ENCODE data around the gene TAS2R30. TPM values are rescaled to one million over a fixed set of nuclear protein-coding genes. Genes with fewer than 3 reads are reported as not detected.
A peak's percentile ranks its signal among the peaks of the same experiment; 100 is the strongest.

The TAS2R30 gene
- total RNA-seq, 1 experiment from 2014 or later, result 1.4 TPM

GRCh38 chr12:11166300-11166699 is 31.9 kb upstream of the TAS2R30 start (continued):
- TF ChIP-seq ZNF281 (CRISPR knock-in tag; IDR thresholded peaks at IDR 0.05) (no peak), NR1H2 (CRISPR knock-in tag; IDR thresholded peaks at IDR 0.05) (no peak), SMAD4 (CRISPR knock-in tag; IDR thresholded peaks at IDR 0.05) (no peak), ZNF232 (CRISPR knock-in tag; IDR thresholded peaks at IDR 0.05) (no peak), STAT6 (CRISPR knock-in tag; conservative IDR thresholded peaks at IDR 0.05; ENCODE audit: low read depth) (no peak)
- TF ChIP-seq, protein P1, sequence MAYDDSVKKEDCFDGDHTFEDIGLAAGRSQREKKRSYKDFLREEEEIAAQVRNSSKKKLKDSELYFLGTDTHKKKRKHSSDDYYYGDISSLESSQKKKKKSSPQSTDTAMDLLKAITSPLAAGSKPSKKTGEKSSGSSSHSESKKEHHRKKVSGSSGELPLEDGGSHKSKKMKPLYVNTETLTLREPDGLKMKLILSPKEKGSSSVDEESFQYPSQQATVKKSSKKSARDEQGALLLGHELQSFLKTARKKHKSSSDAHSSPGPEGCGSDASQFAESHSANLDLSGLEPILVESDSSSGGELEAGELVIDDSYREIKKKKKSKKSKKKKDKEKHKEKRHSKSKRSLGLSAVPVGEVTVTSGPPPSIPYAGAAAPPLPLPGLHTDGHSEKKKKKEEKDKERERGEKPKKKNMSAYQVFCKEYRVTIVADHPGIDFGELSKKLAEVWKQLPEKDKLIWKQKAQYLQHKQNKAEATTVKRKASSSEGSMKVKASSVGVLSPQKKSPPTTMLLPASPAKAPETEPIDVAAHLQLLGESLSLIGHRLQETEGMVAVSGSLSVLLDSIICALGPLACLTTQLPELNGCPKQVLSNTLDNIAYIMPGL (CRISPR knock-in tag; IDR thresholded peaks at IDR 0.05), result no peak

DNA sequence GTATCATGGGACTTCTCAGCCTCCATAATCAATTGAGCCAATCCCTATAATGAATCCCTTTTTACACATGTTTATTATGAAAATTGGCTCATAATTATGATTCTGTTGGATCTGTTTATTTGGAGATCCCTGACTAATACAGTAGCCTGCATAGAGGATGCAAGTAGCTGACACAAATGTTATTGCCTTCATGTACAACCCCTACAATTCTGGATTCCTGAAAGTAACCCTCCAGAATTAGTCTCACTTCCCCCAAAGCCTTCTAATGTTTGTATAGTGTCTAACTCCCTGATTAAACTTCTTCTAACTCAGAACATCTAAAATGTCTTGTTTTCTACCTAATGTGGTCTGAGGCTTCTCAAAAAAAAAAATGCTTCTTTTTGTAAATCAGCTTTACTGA is 29.9 kb upstream of the TAS2R30 start:
- CTCF ChIA-PET, result no interaction called here
- POLR2A ChIA-PET, result no interaction called here
- Mint-ChIP-seq H3K4me1 (peaks cover 36% of the 10 kb centered on the region), H3K9me3 (no peaks in the 10 kb centered on the region), H3K36me3 (peaks cover 31% of the 10 kb centered on the region), H3K27me3 (ENCODE audit: low read depth) (no peaks in the 10 kb centered on the region), H3K27ac (no peak overlapping the region), H3K4me3 (no peak overlapping the region)
- no peak for ATAC-seq
- no peak for DNase-seq (ENCODE audit: low spot score)
- no peak for TF ChIP-seq ZNF219 (CRISPR knock-in tag; IDR thresholded peaks at IDR 0.05; ENCODE audit: borderline replicate concordance)
- no peak for TF ChIP-seq SOX15 (CRISPR knock-in tag; IDR thresholded peaks at IDR 0.05)
- TF ChIP-seq ZNF263 (CRISPR knock-in tag; IDR thresholded peaks at IDR 0.05; ENCODE audit: low read depth), result no peak
- TF ChIP-seq, protein P2, sequence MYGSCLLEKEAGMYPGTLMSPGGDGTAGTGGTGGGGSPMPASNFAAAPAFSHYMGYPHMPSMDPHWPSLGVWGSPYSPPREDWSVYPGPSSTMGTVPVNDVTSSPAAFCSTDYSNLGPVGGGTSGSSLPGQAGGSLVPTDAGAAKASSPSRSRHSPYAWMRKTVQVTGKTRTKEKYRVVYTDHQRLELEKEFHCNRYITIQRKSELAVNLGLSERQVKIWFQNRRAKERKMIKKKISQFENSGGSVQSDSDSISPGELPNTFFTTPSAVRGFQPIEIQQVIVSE (CRISPR knock-in tag; IDR thresholded peaks at IDR 0.05; ENCODE audit: borderline replicate concordance), result no peak
- TF ChIP-seq JUN (CRISPR knock-in tag; IDR thresholded peaks at IDR 0.05), result no peak
- TF ChIP-seq GRHL2 (CRISPR knock-in tag; IDR thresholded peaks at IDR 0.05; ENCODE audit: insufficient replicate concordance, severe bottlenecking), result no peak
- TF ChIP-seq, protein P3, sequence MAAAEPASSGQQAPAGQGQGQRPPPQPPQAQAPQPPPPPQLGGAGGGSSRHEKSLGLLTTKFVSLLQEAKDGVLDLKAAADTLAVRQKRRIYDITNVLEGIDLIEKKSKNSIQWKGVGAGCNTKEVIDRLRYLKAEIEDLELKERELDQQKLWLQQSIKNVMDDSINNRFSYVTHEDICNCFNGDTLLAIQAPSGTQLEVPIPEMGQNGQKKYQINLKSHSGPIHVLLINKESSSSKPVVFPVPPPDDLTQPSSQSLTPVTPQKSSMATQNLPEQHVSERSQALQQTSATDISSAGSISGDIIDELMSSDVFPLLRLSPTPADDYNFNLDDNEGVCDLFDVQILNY (CRISPR knock-in tag; IDR thresholded peaks at IDR 0.05), result no peak

DNA sequence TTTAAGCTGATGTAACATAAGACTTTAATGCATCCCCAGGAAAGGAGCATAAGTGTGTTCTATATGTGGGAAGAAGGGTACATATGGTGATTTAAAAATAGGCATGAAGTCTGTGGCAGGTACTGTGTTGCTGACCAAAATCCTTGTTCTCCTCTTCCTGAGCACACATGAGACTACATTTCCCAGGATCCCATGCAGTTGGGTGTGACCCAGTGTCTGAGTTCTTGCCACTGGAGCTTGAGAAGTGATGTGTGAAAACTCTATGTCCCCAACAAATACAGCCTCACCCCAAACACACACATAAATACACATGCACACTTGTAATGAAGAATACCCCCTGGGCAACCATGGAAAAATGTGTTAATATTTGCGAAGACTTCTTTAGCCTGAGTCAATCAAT is 28.1 kb upstream of the TAS2R30 start:
- Mint-ChIP-seq H3K9me3 (no peaks in the 10 kb centered on the region), H3K36me3 (peaks cover 23% of the 10 kb centered on the region), H3K27me3 (ENCODE audit: low read depth) (no peaks in the 10 kb centered on the region), H3K4me3 (no peak overlapping the region), H3K27ac (no peak overlapping the region), H3K4me1 (peaks cover 28% of the 10 kb centered on the region)
- DNase-seq (ENCODE audit: low spot score) (no peak), ATAC-seq (peak; percentile 41)
- CTCF ChIA-PET, result no interaction called here
- POLR2A ChIA-PET, result interaction anchor here (1.1 kb wide), 1 partner anchor 8 kb away, joined by 3 read pairs; the partner anchor contains the start of gene SMIM10L1
- TF ChIP-seq, protein P1 (CRISPR knock-in tag; IDR thresholded peaks at IDR 0.05), result no peak
- TF ChIP-seq, protein P3 (CRISPR knock-in tag; IDR thresholded peaks at IDR 0.05), result no peak
- TF ChIP-seq, protein P4, sequence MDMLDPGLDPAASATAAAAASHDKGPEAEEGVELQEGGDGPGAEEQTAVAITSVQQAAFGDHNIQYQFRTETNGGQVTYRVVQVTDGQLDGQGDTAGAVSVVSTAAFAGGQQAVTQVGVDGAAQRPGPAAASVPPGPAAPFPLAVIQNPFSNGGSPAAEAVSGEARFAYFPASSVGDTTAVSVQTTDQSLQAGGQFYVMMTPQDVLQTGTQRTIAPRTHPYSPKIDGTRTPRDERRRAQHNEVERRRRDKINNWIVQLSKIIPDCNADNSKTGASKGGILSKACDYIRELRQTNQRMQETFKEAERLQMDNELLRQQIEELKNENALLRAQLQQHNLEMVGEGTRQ (CRISPR knock-in tag; IDR thresholded peaks at IDR 0.05), result no peak
- no peak for TF ChIP-seq KAT7 (CRISPR knock-in tag; IDR thresholded peaks at IDR 0.05; ENCODE audit: borderline replicate concordance)
- TF ChIP-seq TCF7 (CRISPR knock-in tag; IDR thresholded peaks at IDR 0.05; ENCODE audit: low read depth), result no peak
- no peak for TF ChIP-seq TEAD4 (CRISPR knock-in tag; IDR thresholded peaks at IDR 0.05)
- TF ChIP-seq MXD4 (CRISPR knock-in tag; IDR thresholded peaks at IDR 0.05; ENCODE audit: borderline replicate concordance), result no peak
- TF ChIP-seq, protein P5, sequence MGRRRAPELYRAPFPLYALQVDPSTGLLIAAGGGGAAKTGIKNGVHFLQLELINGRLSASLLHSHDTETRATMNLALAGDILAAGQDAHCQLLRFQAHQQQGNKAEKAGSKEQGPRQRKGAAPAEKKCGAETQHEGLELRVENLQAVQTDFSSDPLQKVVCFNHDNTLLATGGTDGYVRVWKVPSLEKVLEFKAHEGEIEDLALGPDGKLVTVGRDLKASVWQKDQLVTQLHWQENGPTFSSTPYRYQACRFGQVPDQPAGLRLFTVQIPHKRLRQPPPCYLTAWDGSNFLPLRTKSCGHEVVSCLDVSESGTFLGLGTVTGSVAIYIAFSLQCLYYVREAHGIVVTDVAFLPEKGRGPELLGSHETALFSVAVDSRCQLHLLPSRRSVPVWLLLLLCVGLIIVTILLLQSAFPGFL (CRISPR knock-in tag; IDR thresholded peaks at IDR 0.05; ENCODE audit: borderline replicate concordance), result no peak
